Measurements from ENCODE around the gene PTDSS2.

DNA sequence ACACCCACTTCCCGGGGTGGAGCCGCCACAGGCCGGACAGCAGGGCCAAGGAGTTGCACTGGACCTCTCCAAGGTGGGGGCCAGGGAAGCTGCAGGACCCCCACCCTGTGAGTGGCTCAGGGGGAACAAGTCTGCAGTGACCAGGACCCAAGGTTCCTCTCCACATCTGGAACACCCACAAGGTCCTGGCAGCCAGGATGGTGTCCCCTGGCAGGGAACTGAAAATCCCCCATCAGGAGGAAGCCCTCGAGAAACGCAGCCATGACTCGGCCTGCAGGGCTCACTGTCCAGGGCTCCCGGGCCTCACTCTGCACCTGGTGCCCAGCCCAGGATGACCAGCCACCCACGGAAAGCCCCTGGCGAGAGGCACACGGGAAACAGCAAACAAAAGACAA is 45.5 kb downstream of the PTDSS2 start:
- TF ChIP-seq, protein P1, sequence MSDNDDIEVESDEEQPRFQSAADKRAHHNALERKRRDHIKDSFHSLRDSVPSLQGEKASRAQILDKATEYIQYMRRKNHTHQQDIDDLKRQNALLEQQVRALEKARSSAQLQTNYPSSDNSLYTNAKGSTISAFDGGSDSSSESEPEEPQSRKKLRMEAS (IDR thresholded peaks at IDR 0.05; ENCODE audit: low read depth, low read length), result no peak
- TF ChIP-seq, protein P2, sequence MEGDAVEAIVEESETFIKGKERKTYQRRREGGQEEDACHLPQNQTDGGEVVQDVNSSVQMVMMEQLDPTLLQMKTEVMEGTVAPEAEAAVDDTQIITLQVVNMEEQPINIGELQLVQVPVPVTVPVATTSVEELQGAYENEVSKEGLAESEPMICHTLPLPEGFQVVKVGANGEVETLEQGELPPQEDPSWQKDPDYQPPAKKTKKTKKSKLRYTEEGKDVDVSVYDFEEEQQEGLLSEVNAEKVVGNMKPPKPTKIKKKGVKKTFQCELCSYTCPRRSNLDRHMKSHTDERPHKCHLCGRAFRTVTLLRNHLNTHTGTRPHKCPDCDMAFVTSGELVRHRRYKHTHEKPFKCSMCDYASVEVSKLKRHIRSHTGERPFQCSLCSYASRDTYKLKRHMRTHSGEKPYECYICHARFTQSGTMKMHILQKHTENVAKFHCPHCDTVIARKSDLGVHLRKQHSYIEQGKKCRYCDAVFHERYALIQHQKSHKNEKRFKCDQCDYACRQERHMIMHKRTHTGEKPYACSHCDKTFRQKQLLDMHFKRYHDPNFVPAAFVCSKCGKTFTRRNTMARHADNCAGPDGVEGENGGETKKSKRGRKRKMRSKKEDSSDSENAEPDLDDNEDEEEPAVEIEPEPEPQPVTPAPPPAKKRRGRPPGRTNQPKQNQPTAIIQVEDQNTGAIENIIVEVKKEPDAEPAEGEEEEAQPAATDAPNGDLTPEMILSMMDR (IDR thresholded peaks at IDR 0.05; ENCODE audit: low read depth, low read length), result no peak
- no peak for TF ChIP-seq POLR2A (IDR thresholded peaks at IDR 0.05; ENCODE audit: extremely low read depth, insufficient read length)

Measured in NB4 (cell line).